A673 (cell line): ENCODE measurements around the gene DHRS3.

Experiments
- CTCF ChIP-seq: fragments of 300-800, 200-600 bp; sonication (generic); conservative IDR thresholded peaks from 2 replicates; pipeline ENCODE4 v1.5.1; 2017; ENCODE audit warnings: low read depth, mild to moderate bottlenecking, antibody characterized with exemption, low read length, moderate library complexity, mixed read lengths
- EZH2 ChIP-seq: fragments of 200-600 bp; sonication (generic); IDR thresholded peaks from 2 replicates; pipeline ENCODE4 v1.6.1; 2017; ENCODE audit warnings: borderline replicate concordance, low read depth, mild to moderate bottlenecking, mixed read lengths, antibody characterized with exemption, low read length; ENCODE audit not compliant: poor library complexity, severe bottlenecking

GRCh38 chr1:12555411-12556367, 62.3 kb downstream of the DHRS3 start:
- no peak for TF ChIP-seq CTCF
- TF ChIP-seq EZH2: no peak
